GM23338 (cell line): ENCODE results near the gene NAA10. TPM values are rescaled to one million over a fixed set of nuclear protein-coding genes. Genes with fewer than 3 reads are reported as not detected.

Source experiments
- ATAC-seq: fragments of 200-7000 bp; cut with Tn5 transposase; 3 replicates; pipeline ENCODE4 v1.9.1; 2020
- DNase-seq: peaks from one replicate; pipeline ENCODE4 v3.0.0-alpha.2; 2015; ENCODE audit warnings: low spot score
- H2AFZ ChIP-seq: fragments of 200-600 bp; sonication (generic); 2 replicates; pipeline ENCODE4 v1.8.0; 2016; ENCODE audit warnings: antibody characterized with exemption, mild to moderate bottlenecking, moderate library complexity
- H3F3A ChIP-seq: fragments of 200-600 bp; sonication (generic); replicated peaks from 2 replicates; pipeline ENCODE4 v1.8.0; 2017; ENCODE audit warnings: antibody characterized with exemption, mixed run types, low read depth
- H3K27ac ChIP-seq: fragments of 200-600 bp; sonication (generic); 2 replicates; pipeline ENCODE4 v1.6.1; 2016; ENCODE audit warnings: low read depth
- H3K27me3 ChIP-seq: fragments of 200-600 bp; sonication (generic); 2 replicates; pipeline ENCODE4 v1.8.0; 2016; ENCODE audit warnings: mild to moderate bottlenecking, mixed run types, moderate library complexity; ENCODE audit not compliant: insufficient read depth
- H3K36me3 ChIP-seq: fragments of 200-600 bp; sonication (generic); 2 replicates; pipeline ENCODE4 v1.8.0; 2016; ENCODE audit warnings: mild to moderate bottlenecking; ENCODE audit not compliant: insufficient read depth
- H3K4me1 ChIP-seq: fragments of 200-600 bp; sonication (generic); 2 replicates; pipeline ENCODE4 v1.8.0; 2016; ENCODE audit warnings: mild to moderate bottlenecking, moderate library complexity; ENCODE audit not compliant: insufficient read depth
- H3K4me2 ChIP-seq: fragments of 200-600 bp; sonication (generic); 2 replicates; pipeline ENCODE4 v1.7.1; 2017; ENCODE audit warnings: mixed run types
- H3K4me3 ChIP-seq: fragments of 200-600 bp; sonication (generic); 2 replicates; pipeline ENCODE4 v1.6.1; 2016; ENCODE audit warnings: mixed run types
- H3K79me2 ChIP-seq: fragments of 200-600 bp; sonication (generic); replicated peaks from 2 replicates; pipeline ENCODE4 v1.8.0; 2017; ENCODE audit warnings: mild to moderate bottlenecking; ENCODE audit not compliant: insufficient read depth
- H3K9me2 ChIP-seq: fragments of 200-600 bp; sonication (generic); 2 replicates; pipeline ENCODE4 v1.8.0; 2017; ENCODE audit not compliant: insufficient read depth
- H4K20me1 ChIP-seq: fragments of 200-600 bp; sonication (generic); replicated peaks from 2 replicates; pipeline ENCODE4 v1.8.0; 2017; ENCODE audit warnings: mild to moderate bottlenecking; ENCODE audit not compliant: insufficient read depth
- H3K27ac Mint-ChIP-seq: 2 replicates; pipeline ENCODE4 v1.8.0; 2020; ENCODE audit warnings: inconsistent platforms, mild to moderate bottlenecking, moderate library complexity, mixed read lengths
- H3K27me3 Mint-ChIP-seq: 3 replicates; pipeline ENCODE4 v1.8.0; 2022; ENCODE audit warnings: low read depth, mild to moderate bottlenecking, moderate library complexity, mixed read lengths, inconsistent platforms; ENCODE audit not compliant: insufficient read depth, poor library complexity
- H3K36me3 Mint-ChIP-seq: 3 replicates; pipeline ENCODE4 v1.8.0; 2021; ENCODE audit warnings: low read depth, mild to moderate bottlenecking, inconsistent platforms, moderate library complexity, mixed read lengths
- H3K4me1 Mint-ChIP-seq: 3 replicates; pipeline ENCODE4 v1.8.0; 2020; ENCODE audit warnings: mild to moderate bottlenecking, inconsistent platforms, mixed read lengths
- H3K4me3 Mint-ChIP-seq: 3 replicates; pipeline ENCODE4 v1.8.0; 2021; ENCODE audit warnings: moderate library complexity, mild to moderate bottlenecking, inconsistent platforms, mixed read lengths
- H3K9me3 Mint-ChIP-seq: 3 replicates; pipeline ENCODE4 v1.8.0; 2020; ENCODE audit warnings: moderate library complexity, mild to moderate bottlenecking, inconsistent platforms, mixed read lengths
- CREB1 ChIP-seq: fragments of 250-450 bp; sonication (Bioruptor Pico); IDR thresholded peaks from 2 replicates; pipeline ENCODE4 v1.5.0; 2020; ENCODE audit warnings: low read depth, mild to moderate bottlenecking, moderate library complexity
- CTCF ChIP-seq, 2 experiments: fragments of 200-600 bp in 1 of 2; sonication (generic) in 1 of 2; conservative IDR thresholded peaks; 2 replicates each; pipeline versions ENCODE4 v1.5.1 to v1.6.1; 2016 to 2017; ENCODE audit warnings: antibody characterized with exemption in 2 of 2, low read depth in 2 of 2, mild to moderate bottlenecking in 2 of 2, moderate library complexity in 1 of 2
- ETS1 ChIP-seq: IDR thresholded peaks from 2 replicates; pipeline ENCODE4 v1.6.1; 2016; ENCODE audit warnings: antibody characterized with exemption
- EZH2phosphoT487 ChIP-seq: fragments of 200-600 bp; sonication (generic); IDR thresholded peaks from one replicate; pipeline ENCODE4 v1.8.1; 2018; ENCODE audit warnings: antibody characterized with exemption; ENCODE audit not compliant: unreplicated experiment
- JUNB ChIP-seq: IDR thresholded peaks from one replicate; pipeline ENCODE4 v1.6.1; 2016; ENCODE audit warnings: antibody characterized with exemption; ENCODE audit not compliant: unreplicated experiment
- POLR2AphosphoS5 ChIP-seq: IDR thresholded peaks from 2 replicates; pipeline ENCODE4 v1.6.1; 2016; ENCODE audit warnings: antibody characterized with exemption, low read depth
- REST ChIP-seq: IDR thresholded peaks from one replicate; pipeline ENCODE4 v1.6.1; 2018; ENCODE audit warnings: antibody characterized with exemption; ENCODE audit not compliant: unreplicated experiment
- ZNF331 ChIP-seq: fragments of 250-450 bp; sonication (Bioruptor Pico); IDR thresholded peaks from 2 replicates; pipeline ENCODE4 v1.5.0; 2020; ENCODE audit warnings: low read depth, mild to moderate bottlenecking, moderate library complexity
- polyA plus RNA-seq: library from polyadenylated mRNA; unstranded; fragments of >200 nt; fragmentation: Nextera tagmentation; extraction: Ambion mirVana; gene quantifications from 2 replicates; pipeline ENCODE4 v1.2.1, GENCODE V29; 2016
- total RNA-seq: library from RNA; depleted of rRNA; stranded (reverse); fragments of >200 nt; shearing (Covaris generic); gene quantifications from 2 replicates; pipeline ENCODE4 v1.2.3, GENCODE V29; 2014
- TF ChIP-seq, protein P1 (sequence below): fragments of 250-450 bp; sonication (Bioruptor Pico); IDR thresholded peaks from 2 replicates; pipeline ENCODE4 v1.5.0; 2020; ENCODE audit warnings: mild to moderate bottlenecking, moderate library complexity

NAA10 gene
- total and polyA plus RNA-seq, 2 experiments from 2014 or later = 136 to 145 TPM

- TF ChIP-seq ETS1 = no peak
- TF ChIP-seq CTCF (conservative IDR thresholded peaks at IDR 0.05; ENCODE audit: low read depth in 2 of 2) = no peak
- TF ChIP-seq JUNB = no peak
- TF ChIP-seq ZNF331 = no peak
Observed at GRCh38 chrX:153897899-153898298, 36.9 kb downstream of the NAA10 start (continued).

- no peak for DNase-seq
- no peak overlapping the region for H3K4me3 Mint-ChIP-seq
- Histone ChIP-seq H3K79me2 (no peaks in the 10 kb centered on the region), H4K20me1 (no peaks in the 10 kb centered on the region), H3K36me3 (no peaks in the 10 kb centered on the region), H3K9me2 (no peaks in the 10 kb centered on the region), H3K4me2 (no peak overlapping the region), H2AFZ (no peak overlapping the region), H3K27me3 (no peaks in the 10 kb centered on the region; the same call in 1 of the 2 replicates), H3K27ac (no peak overlapping the region), H3K4me1 (peaks cover 7% of the 10 kb centered on the region; the same call in 1 of the 2 replicates), H3F3A (no peaks in the 10 kb centered on the region), H3K4me3 (no peak overlapping the region)
- peaks cover 16% of the 10 kb centered on the region for H3K4me1 Mint-ChIP-seq
- no peak for ATAC-seq
- H3K36me3 Mint-ChIP-seq = no peaks in the 10 kb centered on the region; the same call in 2 of the 3 replicates
- H3K9me3 Mint-ChIP-seq = no peaks in the 10 kb centered on the region; the same call in 2 of the 3 replicates
- no peak overlapping the region for H3K27ac Mint-ChIP-seq
- H3K27me3 Mint-ChIP-seq = peaks cover 6% of the 10 kb centered on the region
- no peak for TF ChIP-seq ZNF331
- no peak for TF ChIP-seq EZH2phosphoT487
- no peak for TF ChIP-seq REST
- no peak for TF ChIP-seq POLR2AphosphoS5
- no peak for TF ChIP-seq CREB1
- TF ChIP-seq, protein P1, sequence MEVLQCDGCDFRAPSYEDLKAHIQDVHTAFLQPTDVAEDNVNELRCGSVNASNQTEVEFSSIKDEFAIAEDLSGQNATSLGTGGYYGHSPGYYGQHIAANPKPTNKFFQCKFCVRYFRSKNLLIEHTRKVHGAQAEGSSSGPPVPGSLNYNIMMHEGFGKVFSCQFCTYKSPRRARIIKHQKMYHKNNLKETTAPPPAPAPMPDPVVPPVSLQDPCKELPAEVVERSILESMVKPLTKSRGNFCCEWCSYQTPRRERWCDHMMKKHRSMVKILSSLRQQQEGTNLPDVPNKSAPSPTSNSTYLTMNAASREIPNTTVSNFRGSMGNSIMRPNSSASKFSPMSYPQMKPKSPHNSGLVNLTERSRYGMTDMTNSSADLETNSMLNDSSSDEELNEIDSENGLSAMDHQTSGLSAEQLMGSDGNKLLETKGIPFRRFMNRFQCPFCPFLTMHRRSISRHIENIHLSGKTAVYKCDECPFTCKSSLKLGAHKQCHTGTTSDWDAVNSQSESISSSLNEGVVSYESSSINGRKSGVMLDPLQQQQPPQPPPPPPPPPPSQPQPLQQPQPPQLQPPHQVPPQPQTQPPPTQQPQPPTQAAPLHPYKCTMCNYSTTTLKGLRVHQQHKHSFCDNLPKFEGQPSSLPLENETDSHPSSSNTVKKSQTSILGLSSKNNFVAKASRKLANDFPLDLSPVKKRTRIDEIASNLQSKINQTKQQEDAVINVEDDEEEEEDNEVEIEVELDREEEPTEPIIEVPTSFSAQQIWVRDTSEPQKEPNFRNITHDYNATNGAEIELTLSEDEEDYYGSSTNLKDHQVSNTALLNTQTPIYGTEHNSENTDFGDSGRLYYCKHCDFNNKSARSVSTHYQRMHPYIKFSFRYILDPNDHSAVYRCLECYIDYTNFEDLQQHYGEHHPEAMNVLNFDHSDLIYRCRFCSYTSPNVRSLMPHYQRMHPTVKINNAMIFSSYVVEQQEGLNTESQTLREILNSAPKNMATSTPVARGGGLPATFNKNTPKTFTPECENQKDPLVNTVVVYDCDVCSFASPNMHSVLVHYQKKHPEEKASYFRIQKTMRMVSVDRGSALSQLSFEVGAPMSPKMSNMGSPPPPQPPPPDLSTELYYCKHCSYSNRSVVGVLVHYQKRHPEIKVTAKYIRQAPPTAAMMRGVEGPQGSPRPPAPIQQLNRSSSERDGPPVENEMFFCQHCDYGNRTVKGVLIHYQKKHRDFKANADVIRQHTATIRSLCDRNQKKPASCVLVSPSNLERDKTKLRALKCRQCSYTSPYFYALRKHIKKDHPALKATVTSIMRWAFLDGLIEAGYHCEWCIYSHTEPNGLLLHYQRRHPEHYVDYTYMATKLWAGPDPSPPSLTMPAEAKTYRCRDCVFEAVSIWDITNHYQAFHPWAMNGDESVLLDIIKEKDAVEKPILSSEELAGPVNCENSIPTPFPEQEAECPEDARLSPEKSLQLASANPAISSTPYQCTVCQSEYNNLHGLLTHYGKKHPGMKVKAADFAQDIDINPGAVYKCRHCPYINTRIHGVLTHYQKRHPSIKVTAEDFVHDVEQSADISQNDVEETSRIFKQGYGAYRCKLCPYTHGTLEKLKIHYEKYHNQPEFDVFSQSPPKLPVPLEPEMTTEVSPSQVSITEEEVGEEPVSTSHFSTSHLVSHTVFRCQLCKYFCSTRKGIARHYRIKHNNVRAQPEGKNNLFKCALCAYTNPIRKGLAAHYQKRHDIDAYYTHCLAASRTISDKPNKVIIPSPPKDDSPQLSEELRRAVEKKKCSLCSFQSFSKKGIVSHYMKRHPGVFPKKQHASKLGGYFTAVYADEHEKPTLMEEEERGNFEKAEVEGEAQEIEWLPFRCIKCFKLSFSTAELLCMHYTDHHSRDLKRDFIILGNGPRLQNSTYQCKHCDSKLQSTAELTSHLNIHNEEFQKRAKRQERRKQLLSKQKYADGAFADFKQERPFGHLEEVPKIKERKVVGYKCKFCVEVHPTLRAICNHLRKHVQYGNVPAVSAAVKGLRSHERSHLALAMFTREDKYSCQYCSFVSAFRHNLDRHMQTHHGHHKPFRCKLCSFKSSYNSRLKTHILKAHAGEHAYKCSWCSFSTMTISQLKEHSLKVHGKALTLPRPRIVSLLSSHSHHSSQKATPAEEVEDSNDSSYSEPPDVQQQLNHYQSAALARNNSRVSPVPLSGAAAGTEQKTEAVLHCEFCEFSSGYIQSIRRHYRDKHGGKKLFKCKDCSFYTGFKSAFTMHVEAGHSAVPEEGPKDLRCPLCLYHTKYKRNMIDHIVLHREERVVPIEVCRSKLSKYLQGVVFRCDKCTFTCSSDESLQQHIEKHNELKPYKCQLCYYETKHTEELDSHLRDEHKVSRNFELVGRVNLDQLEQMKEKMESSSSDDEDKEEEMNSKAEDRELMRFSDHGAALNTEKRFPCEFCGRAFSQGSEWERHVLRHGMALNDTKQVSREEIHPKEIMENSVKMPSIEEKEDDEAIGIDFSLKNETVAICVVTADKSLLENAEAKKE = no peak
Observed at GRCh38 chrX:153889123-153889522, 45.7 kb downstream of the NAA10 start.
